RPMI7951 (cell line): ENCODE data around the gene ILDR2. TPM values are rescaled to one million over a fixed set of nuclear protein-coding genes. Genes with fewer than 3 reads are reported as not detected.
A peak's percentile ranks its signal among the peaks of the same experiment; 100 is the strongest.

Source experiments
- DNase-seq: peaks from one replicate; pipeline ENCODE4 v3.0.0-alpha.2; 2012; ENCODE audit warnings: low read depth
- total RNA-seq: library from RNA; depleted of rRNA; stranded (reverse); fragments of >200 nt; shearing (Covaris generic); gene quantifications from 2 replicates; pipeline ENCODE4 v1.2.3, GENCODE V29; 2014

The ILDR2 gene
- total RNA-seq, 1 experiment from 2014 or later = 4.6 TPM

GRCh38 chr1:166924823-166925541 is 50.4 kb downstream of the ILDR2 start:
- no peak for DNase-seq

GRCh38 chr1:166920561-166921475 is 54.5 kb downstream of the ILDR2 start:
- DNase-seq = peak; percentile 39

- DNase-seq = no peak
These were observed 56.4 kb downstream of the ILDR2 start for GRCh38 chr1:166918956-166919316.

- DNase-seq = no peak
These were observed 57.0 kb downstream of the ILDR2 start for GRCh38 chr1:166918088-166918955.

GRCh38 chr1:166915941-166916340 is 59.4 kb downstream of the ILDR2 start:
- DNase-seq = peak; percentile 57

- peak; percentile 32 for DNase-seq
These were observed 60.3 kb downstream of the ILDR2 start for GRCh38 chr1:166915042-166915441.

- peak; percentile 30 for DNase-seq
These were observed 61.2 kb downstream of the ILDR2 start for GRCh38 chr1:166914111-166914510.

- DNase-seq = no peak
These were observed 63.7 kb downstream of the ILDR2 start for GRCh38 chr1:166911624-166912023.

- peak; percentile 83 for DNase-seq
These were observed 64.8 kb downstream of the ILDR2 start for GRCh38 chr1:166910396-166910994.

- peak; percentile 45 for DNase-seq
These were observed 66.4 kb downstream of the ILDR2 start for GRCh38 chr1:166908942-166909341.

GRCh38 chr1:166907763-166908162 is 67.6 kb downstream of the ILDR2 start:
- no peak for DNase-seq

- no peak for DNase-seq
These were observed 68.3 kb downstream of the ILDR2 start for GRCh38 chr1:166907051-166907450.

GRCh38 chr1:166906647-166907046 is 68.7 kb downstream of the ILDR2 start:
- DNase-seq = peak; percentile 64

GRCh38 chr1:166905900-166906299 is 69.4 kb downstream of the ILDR2 start:
- peak; percentile 87 for DNase-seq

GRCh38 chr1:166905136-166905535 is 70.2 kb downstream of the ILDR2 start:
- DNase-seq = peak; percentile 59

GRCh38 chr1:166903232-166903631 is 72.1 kb downstream of the ILDR2 start:
- no peak for DNase-seq

- DNase-seq = peak; percentile 70
These were observed 73.1 kb downstream of the ILDR2 start for GRCh38 chr1:166902279-166902678.

- DNase-seq = peak; percentile 17
These were observed 74.4 kb downstream of the ILDR2 start for GRCh38 chr1:166900987-166901386.

GRCh38 chr1:166899769-166900168 is 75.6 kb downstream of the ILDR2 start:
- no peak for DNase-seq

GRCh38 chr1:166895766-166896165 is 79.6 kb downstream of the ILDR2 start:
- no peak for DNase-seq

GRCh38 chr1:166889776-166890175 is 85.6 kb downstream of the ILDR2 start:
- no peak for DNase-seq
